Head of caudate nucleus (tissue), 42 donors: ENCODE results near the gene SHISA9.

Experiments
- DNase-seq, 42 donors: peaks; one replicate each; pipeline versions ENCODE4 v3.0.0 to v3.0.0-alpha.2; 2020 to 2021; ENCODE audit warnings: mixed read lengths in 7 of 42
- intact Hi-C: fragments of 100-400 bp; cut with DNase I; formaldehyde crosslinking; loops from one replicate; pipeline ENCODE4 v1.15.0; 2022

SHISA9 gene

DNA sequence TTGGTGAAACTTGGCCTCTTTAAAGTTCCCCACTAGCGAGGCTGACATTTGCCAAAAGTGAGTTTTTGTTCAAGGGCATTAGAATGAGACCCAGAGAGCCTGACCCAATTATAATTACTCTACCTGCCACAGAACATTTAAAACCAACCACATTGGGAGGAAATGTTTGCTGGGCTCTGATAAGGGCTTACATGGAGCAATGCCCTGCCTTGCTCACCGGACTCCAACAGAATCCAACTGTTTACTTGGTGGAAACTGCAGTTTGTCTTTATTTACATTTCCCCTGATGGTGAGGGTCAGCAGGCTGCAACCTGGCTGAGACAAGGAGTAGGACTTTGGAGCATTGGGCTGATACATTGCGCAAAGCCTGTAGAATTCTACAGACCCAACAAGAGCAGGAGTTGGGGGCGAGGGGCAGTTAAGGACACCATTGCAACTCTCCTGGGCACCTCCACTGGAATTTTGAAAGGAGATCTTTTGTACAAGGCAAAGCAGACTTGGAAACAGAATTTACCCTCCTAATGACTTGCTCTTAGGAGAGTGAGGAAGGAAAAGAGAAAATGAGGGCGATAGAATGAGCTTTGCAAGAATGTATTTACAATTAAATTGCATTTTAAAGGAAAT is 368.6 kb downstream of the SHISA9 start:
- intact Hi-C loops: no loop called here
- no peak for DNase-seq

GRCh38 chr16:13270602-13271001 is 369.2 kb downstream of the SHISA9 start:
- intact Hi-C loops: no loop called here
- DNase-seq: no peak

GRCh38 chr16:13289515-13289914 is 388.1 kb downstream of the SHISA9 start:
- DNase-seq: no peak
- intact Hi-C loops: no loop called here
